NCI-H526 (cell line): ENCODE measurements around the gene DDX47.

Experiments
- DNase-seq, 2 experiments: peaks; one replicate each; lab custom pipeline; 2025; lab: John Stamatoyannopoulos, UW

The DDX47 gene

DNA sequence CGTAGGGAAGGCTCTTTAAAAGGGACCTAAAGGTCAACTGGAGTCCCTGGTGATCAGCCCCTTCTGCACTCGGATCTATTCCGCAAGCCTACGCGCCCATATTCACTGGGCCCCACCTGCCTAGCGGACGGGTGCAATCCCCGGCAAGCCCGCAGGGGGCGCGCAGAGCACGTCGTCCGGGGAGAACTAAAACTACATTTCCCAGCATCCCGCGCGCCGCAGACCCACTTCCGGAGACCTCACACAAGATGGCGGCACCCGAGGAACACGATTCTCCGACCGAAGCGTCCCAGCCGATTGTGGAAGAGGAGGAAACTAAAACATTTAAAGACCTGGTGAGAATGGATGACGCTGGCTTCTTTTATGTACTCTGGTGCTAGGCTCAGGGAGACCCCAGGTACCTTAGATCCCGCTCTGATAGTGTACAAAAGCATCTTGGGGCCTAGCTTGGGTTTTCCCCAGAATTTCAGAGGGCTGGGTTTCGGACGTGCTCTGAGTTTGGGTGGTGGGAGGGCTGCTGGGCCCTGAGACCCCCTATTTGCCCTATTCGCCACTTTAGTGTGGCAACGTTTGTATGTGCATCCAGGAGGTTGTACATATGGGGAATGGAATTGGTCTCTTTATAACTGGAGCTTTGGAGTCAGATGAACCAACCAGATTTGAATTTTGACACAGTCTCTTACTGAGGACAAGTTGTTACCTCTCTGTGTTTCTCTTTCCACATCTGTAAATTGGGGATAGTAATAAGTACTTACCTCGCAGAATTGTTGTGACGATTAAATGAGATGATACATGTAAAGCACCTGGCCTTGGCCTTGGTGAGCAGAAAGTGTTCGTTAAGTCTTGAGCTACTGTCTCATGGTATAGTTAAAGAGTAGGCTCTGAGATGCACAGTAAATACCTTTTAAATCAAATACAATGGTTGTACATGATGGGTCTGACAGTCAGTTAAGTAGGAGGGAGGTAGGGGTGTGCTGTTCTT lies at the start of gene DDX47:
TSS of gene DDX47 (plus strand) at position 227 of the 982 bp plus-strand sequence. CDS start at position 249, 22 bp downstream.
- DNase-seq: peak; percentile 82 to 96

DNA sequence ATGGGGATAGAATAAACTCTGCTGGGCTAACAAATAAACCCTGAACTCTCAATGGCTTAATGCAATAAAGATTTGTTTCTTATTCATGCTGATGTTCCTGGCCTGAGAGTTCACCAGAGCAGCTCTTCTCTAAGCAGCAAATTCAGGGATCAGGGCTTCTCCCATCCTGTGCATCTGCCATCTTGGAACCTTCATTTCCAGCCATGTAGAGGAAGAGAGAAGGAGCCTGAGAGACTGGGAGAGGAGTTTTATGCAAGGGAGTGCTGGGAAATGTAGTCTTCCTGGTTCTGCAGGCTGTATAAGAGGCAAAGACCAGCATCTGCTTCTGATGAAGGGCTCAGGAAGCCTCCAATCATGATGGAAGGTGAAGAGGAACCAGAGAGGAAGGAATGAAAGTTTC lies 48.3 kb upstream of the DDX47 start:
- DNase-seq: no peak

DNA sequence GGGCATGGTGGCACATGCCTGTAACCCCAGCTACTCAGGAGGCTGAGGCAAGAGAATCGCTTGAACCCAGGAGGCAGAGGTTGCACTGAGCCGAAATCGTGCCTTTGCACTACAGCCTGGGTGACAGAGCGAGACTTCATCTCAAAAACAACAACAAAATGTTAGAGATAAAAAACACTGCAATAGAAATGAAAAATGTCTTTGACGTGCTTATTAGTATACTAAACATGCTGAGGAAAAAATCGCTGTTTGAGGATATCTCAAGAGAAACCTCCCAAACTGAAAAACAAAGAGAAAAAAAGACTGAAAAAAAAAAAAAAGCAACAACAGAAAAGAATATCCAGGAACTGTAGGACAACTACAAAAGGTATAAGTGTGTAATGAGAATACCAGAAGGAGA lies 42.9 kb upstream of the DDX47 start:
- DNase-seq: no peak

DNA sequence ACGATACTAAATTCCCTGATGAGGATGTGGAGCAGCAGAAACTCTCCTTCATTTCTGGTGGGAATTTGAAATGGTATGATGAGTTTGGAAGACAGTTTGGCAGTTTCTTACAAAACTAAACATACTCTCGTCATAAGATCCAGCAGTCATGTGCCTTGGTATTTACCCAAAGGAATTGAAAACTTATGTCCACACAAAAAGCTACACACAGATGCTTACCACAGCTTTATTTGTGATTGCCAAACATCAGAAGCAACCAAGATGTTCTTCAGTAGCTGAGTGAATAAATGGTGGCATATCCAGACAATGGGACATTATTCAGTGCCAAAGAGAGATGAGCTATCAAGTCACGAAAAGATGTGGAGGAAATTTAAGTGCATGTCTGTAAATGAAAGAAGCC lies 38.4 kb upstream of the DDX47 start:
- DNase-seq: no peak

DNA sequence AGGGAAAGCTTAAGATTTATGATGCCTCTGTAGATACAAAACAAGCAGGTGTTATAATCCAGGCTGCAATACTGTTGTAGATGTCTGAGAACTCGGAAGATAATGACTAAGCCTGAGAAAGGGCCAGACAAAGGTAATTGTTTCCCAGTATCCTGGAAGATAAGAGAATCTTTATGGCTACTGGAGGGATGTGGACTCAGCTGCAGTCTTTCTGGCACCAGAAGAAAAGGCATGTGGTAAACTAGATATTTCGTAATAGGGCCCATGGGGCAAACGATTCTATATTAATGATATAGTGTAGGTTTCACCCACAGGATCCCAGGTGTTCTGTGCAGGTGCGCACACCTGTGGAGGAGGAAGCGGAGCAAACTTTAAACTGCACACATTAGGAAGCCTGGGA lies 36.9 kb upstream of the DDX47 start:
- peak; percentile 77 to 85 for DNase-seq

DNA sequence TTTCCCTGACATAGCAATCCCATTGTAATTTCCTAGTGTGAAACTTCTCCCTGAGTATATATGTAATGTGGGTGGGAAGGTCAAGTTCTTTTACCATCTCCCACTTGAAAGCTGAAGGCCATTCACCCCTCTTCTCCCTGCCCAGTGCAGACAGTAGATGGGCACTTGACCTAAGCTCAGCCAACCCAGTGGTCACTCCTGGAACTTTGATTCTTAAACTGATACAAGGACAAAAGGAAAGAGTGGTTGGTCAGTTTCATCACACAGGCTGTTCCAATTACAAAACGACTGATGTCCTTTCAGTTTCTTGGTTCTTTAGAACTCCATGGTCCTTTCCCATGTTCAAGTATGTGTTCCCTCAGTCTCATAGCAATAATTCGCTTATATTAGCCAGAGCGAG lies 36.1 kb upstream of the DDX47 start:
- no peak for DNase-seq

DNA sequence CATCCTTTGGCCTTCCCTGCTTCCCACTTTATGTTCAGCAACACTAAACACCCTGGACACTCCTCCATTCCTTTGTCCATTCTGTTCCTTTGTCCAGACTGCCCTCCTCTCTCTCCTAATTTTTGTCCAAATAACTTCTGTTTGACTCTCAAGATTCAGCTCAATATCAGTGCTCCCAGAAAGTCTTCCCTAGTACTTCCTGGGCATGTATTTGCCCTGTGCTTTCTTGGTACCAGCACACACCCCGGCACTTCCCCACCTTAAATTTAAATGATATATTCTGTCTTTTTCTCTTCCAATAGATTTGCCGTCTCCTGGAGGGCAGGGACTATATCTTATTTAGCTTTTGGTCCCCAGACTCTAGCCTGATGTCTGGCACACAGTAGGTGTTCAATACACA lies 34.1 kb upstream of the DDX47 start:
- no peak for DNase-seq

DNA sequence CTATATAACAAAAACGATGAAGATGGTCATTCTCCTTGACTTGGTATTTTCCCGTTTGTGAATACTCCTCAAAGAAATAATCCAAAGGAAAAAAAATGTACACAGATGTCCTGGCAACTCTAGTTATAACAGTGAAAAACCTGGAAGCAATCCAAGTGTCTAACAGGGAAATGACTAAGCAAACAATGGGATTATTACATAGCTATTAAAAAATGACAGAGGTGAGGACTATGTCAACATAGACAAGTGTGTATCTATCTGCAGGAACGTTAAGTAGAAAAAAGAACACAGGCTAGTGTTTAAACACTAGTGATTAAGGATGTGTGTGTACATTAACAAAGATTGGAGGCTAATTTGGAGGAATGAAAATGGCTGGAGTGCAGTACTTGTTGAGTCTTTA lies 33.6 kb upstream of the DDX47 start:
- peak; percentile 36 to 45 for DNase-seq

DNA sequence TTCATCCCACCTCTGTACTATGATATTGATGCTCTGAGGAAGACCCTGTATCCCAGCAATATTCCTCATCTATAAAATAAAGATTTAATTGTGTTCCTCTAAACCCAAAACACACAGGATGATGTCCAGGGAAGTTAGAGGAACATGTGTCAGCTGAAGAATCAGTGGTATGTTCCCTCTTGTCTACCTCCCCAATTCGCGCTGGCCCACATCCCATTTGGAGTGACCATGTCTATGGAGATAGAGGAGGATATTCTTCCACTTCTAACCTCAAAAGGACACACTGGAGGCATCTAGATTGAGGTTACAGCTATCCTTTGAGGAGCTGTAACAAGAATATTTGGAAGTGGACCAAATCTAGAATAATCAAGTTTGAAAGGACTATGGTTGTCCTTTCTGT lies 29.0 kb upstream of the DDX47 start:
- no peak for DNase-seq

DNA sequence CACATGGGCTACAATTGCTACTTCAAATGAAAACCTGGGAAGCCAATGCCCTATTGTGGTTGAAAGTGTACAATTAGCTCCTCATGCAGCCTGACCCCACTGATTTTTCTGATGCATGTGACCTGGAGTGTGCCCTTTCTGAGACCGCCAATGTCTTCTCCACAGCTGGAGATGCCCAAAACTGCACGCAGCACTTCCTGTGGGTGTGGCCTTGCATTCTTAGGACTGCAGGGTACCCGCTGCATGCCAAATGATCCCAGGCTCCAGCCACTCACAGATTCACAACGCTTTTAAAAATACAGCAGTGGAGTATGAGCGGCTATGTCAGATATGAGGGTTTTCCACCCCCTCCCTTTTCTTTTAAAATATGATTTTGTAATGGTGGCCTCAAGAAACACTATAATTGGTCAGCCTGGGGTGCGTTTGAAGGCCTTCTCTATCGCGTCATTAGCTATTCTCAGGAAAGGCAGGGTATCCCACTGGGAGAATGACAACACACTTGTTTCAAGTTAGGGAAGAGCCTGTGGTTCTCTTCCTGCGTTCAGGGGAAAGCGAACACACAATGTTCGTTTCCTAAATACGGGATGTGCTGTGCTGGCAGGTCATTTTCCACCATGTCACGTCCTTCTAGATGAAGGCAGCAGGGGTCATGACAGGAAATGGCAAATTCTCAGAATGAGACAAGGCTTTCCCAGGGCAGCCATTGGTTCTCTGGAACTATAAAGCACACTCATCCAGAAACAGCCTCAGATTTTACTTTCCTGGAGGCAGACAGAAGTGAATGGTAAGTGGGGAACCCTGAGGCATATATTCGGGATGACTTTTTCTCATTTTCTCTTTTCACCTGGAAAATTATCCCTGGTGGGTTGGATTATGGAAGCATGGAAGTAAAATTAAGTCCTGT lies 28.0 kb upstream of the DDX47 start, which contains the start of gene APOLD1:
TSS of gene APOLD1 (plus strand) at position 749 of the 904 bp plus-strand sequence. CDS start at position 782, 33 bp downstream.
- DNase-seq: no peak

DNA sequence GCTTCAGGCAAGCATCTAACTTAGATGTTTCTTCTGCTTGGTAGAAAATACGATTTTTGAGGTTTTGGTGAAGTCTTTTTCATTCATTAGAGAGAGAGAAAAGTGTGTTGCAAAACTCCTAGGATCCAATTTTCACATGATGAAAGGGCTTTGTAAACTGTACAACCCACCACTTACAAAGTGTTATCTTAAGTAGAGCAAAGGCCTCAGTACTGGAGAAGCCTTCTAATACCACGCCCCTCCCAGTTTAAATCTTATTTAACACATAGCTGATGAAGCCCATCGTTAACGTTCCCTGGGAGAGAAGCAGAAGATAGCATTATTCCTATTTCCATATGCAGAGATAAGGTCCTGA lies 26.8 kb upstream of the DDX47 start:
- no peak for DNase-seq

DNA sequence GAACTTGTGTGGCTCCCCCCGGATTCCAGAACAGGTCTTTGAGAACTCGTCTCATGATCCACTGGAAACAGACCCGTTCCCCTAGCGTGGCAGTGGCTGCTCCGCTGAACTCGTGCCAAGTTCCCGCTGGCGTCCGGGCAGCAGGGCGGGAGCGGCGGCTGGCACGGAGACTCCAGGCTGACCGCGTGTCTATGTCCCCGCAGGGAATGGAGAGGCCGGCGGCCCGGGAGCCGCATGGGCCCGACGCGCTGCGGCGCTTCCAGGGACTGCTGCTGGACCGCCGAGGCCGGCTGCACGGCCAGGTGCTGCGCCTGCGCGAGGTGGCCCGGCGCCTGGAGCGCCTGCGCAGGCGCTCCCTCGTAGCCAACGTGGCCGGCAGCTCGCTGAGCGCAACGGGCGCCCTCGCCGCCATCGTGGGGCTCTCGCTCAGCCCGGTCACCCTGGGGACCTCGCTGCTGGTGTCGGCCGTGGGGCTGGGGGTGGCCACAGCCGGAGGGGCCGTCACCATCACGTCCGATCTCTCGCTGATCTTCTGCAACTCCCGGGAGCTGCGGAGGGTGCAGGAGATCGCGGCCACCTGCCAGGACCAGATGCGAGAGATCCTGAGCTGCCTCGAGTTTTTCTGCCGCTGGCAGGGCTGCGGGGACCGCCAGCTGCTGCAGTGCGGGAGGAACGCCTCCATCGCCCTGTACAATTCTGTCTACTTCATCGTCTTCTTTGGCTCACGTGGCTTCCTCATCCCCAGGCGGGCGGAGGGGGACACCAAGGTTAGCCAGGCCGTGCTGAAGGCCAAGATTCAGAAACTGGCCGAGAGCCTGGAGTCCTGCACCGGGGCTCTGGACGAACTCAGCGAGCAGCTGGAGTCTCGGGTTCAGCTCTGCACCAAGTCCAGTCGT lies 26.2 kb upstream of the DDX47 start:
- DNase-seq: peak in 1 of 2 experiments; percentile 90

DNA sequence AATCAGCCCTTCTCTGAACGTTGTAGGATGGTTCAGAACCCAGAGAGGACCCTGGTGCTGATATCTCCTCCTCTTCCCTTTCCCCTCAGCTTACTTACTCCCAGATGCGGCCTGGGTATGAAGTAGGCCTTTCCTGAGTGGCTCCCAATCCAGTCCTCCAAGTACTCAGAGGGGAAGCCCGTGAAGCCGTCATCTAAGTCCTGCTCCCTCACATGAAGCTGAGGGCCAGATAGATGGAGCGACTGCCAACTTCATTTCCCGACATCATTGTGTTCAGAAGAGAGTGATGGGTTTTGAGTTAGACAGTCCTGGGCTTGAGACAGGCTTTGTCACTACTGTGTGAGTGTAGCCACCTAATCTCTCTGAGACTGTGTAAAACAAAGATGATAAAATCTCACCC lies 25.0 kb upstream of the DDX47 start:
- peak in 1 of 2 experiments; percentile 23 for DNase-seq

DNA sequence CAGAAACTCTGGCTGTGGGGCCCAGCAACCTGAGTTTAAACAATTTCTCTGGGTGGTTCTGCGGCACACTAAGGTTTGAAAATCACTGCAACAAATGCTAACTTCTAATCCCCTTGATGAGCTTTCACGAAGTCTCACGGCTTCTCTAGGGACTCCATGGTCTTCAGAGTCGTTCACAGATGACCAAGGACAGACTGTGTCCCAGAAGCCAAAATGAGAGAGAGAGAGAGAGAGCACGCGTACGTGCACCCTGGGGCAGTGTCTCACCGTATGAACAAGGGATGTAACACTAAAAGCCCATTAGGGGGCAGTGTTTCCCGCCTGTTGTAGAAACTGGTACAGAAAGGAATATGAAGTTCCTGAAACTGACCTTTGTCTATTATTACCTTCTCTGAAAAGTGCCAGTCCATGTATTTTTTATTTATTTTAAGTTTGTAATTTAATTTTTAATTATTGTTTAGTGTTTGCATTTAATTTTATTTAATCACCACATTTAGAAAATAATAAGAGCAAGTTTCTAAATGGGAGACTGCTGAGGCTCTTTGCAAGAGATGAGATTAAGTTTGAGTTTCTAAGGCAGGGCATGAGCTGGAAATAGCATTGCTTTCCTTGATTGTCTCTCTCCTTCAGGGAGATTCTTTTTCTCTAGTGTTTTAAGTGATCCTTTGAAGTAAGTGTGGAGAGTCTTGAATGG lies 24.3 kb upstream of the DDX47 start:
- peak; percentile 57 to 85 for DNase-seq

DNA sequence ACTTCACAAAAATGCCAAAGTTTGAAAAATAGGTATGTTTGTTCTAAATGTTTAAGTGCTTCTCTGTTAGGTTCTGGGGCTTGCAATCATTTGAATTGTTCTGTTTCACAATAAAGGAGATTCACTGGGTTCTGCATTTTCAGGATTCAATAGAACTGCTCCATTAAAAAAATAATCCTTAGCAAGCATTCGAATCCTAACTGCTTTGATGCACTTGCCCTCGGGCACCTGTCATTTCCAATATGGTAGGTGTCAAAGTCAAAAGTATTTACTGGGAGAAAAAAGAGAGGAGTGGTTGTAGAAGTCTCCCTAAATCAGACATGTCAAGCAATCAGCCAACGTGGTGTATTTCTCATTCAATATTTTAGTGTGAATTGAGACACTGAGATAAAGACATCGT lies 22.2 kb upstream of the DDX47 start:
- no peak for DNase-seq

DNA sequence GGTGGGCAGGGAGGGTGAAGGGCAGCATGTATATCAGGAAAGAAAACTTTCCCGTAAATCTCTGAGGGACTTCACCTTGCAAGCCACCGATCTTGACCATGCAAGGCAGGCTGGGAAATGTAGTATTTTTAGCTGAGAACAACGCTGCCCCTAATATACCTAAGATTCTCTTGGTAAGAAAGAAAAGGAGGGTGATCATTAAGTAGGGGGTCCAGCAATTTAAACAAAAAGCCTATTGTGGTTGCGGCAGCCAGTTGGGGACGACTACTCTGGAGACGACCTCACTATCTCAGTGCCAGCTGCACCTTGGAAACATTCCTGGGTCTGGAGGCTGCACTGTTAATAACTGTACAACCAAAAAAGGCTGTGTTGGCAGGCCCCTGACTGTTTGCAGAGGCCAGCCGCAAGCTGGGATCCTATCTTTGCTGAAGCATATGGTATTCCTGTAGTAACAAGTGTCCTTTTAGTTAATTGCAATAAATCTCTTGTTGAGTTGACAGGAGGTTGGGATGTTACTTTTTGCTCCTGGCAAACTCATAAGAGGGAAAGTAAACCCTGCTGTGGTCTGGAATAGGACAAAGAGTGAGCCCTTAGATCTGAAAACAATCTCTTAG lies 21.3 kb upstream of the DDX47 start:
- DNase-seq: no peak

DNA sequence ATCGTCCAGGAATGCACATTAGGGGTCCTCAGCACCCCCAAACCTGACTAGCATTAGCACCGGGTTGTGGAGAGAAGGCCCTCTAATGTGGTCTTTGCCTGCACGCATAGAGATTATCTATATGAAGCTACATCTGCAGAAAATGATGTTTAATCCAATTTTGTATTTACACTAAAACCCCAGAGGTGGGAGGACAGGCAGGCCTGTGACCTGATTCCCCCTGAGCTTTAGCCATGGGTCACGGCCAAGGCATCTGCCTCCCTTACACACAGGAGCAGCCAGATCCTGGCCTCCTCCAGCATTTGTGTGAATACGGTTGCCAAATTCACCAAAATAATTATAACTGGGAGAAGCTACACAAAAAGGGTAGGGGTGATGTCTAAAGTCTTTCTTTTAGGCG lies 20.7 kb upstream of the DDX47 start:
- DNase-seq: no peak

DNA sequence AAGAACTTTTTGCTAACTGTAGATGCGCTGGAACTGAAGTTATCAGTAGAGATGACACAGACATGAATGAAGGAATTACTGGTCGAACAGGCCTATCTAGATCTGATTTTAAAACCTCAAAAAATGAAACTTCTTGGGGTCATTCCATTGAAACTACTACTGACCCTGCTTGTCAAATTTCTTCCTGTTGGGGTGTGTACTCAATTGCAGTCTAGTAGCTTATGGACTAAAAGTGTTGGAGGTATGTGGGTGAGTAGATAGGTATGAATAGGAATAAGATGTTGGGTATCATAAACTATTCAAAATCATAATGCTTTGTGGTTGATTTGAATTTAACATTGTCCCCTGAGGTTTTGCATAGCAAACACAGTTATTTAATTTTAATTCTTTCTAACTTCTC lies 18.5 kb upstream of the DDX47 start:
- peak in 1 of 2 experiments; percentile 39 for DNase-seq

DNA sequence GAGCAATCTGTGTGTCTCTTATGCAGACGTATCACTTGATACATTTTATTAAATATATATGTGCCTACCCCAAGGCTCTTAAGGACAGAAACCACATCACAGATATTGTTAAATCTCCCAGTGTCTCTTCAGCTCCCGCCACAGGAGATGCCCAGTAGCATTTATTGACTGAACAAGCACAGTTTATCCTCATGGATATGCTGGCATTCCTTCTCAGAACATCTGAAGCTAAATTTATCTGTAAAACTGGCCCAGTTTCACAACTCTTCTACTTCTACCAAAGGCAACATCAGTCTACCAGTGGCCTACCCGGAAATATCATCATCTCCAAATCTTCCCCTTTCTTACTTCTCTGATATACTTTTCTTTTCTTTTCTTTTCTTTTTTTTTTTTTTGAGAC lies 17.0 kb upstream of the DDX47 start:
- DNase-seq: no peak

DNA sequence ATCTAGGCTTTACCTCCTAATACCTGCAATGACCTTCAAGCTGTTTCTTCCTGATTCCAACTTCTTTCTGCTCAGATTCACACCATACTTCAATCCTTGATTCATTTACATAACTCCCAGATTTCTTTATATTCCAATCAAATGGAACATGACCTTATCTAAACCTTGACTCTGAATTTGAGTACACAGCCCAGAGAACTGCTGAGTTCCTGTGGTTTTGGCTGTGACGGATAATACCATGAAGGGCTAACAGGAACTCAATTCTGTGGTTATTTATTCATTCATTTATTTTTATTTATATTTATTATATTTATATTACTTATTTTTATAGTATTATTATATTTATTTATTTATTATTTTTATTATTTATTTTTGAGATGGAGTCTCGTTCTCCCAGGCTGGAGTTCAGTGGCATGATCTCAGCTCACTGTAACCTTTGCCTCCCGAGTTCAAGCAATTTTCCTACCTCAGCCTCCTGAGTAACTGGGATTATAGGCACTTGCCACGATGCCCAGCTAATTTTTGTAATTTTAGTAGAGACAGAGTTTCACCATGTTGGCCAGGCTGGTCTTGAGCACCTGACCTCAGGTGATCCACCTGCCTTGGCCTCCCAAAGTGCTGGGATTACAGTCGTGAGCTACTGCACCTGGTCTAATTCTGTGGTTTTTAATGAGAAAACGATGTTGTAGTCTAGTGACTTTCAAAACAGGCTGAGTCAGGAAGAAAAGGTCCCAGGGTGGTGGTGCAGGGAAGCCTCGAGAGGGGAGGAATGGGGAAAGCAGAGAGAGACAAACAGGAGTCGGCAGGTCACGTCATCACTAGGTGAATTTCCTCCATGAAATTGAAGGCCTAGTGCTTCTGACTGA lies 16.0 kb upstream of the DDX47 start:
- no peak for DNase-seq
